SK-N-SH (cell line): ENCODE results near the gene FAH. TPM values are rescaled to one million over a fixed set of nuclear protein-coding genes. Genes with fewer than 3 reads are reported as not detected.

Source experiments
- polyA plus RNA-seq, 3 experiments: library from polyadenylated mRNA; depleted of rRNA; stranded (reverse); fragments of >200 nt; gene quantifications; 2 replicates each; pipeline ENCODE4 v1.2.3, GENCODE V29; 2012

FAH gene
- polyA plus RNA-seq, 1 of the 3 experiments (the other 2 are of a cell fraction) = 34.9 TPM

Other genes starting within 250 kb of the FAH start
- 0.08 and 0.16 TPM in 2 replicates for gene BCL2A1, start 181.8 kb upstream of the FAH start, polyA plus RNA-seq (2012; rRNA removed)
- 90.1 and 114 TPM in 2 replicates for gene ZFAND6, start 93.3 kb upstream of the FAH start, polyA plus RNA-seq (2012; rRNA removed)
- gene CTXND1, start 99.2 kb downstream of the FAH start, polyA plus RNA-seq (2012; rRNA removed) = not detected in 2 replicates